Transverse colon (tissue), 4 donors: ENCODE data around the gene LTBP2.
"Not testable (repeated sequence)": the region's sequence is repeated elsewhere in the genome, so short reads cannot be mapped to it uniquely, and the experiment has no call there.

Source experiments
- POLR2A ChIP-seq: fragments of 450-650 bp; IDR thresholded peaks from one replicate; pipeline ENCODE4 v1.6.1; 2016; ENCODE audit warnings: antibody characterized with exemption, mild to moderate bottlenecking, moderate library complexity
- POLR2AphosphoS5 ChIP-seq, 3 donors: sonication (generic); formaldehyde crosslinking; IDR thresholded peaks; one replicate each; pipeline ENCODE4 v1.6.1; 2016; ENCODE audit warnings: antibody characterized with exemption in 3 of 3
- TF ChIP-seq, protein P1 (sequence below), 5 experiments: fragments of 200-600 bp in 3 of 5; fragments of 450-650 bp in 2 of 5; sonication (generic) in 3 of 5; IDR thresholded peaks; 1 replicate in 2 of 5; 2 replicates in 3 of 5; pipeline ENCODE4 v1.5.1; 2016 to 2017; ENCODE audit warnings: antibody characterized with exemption in 5 of 5, inconsistent platforms in 3 of 5, mild to moderate bottlenecking in 2 of 5, moderate library complexity in 1 of 5

DNA sequence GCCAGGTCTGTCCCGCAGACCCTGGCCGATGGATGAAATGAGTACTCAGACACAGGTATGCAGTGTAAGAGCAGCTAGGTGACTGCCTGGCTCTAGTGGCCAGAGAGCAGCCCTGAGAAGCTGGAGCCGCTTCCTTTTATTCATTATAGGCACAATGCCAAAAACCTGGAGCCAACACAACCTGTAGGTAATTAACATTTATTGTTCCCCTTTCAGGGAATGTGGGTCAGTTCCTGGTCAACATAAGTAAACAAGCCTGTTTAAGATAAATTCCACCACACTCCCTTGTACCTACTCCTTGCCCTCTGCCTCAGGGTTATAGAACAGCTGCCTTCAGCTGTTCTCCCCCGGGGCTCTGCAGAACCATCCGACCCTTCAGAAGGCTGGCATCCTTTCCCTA, 157.6 kb downstream of the LTBP2 start:
- TF ChIP-seq, protein P1, sequence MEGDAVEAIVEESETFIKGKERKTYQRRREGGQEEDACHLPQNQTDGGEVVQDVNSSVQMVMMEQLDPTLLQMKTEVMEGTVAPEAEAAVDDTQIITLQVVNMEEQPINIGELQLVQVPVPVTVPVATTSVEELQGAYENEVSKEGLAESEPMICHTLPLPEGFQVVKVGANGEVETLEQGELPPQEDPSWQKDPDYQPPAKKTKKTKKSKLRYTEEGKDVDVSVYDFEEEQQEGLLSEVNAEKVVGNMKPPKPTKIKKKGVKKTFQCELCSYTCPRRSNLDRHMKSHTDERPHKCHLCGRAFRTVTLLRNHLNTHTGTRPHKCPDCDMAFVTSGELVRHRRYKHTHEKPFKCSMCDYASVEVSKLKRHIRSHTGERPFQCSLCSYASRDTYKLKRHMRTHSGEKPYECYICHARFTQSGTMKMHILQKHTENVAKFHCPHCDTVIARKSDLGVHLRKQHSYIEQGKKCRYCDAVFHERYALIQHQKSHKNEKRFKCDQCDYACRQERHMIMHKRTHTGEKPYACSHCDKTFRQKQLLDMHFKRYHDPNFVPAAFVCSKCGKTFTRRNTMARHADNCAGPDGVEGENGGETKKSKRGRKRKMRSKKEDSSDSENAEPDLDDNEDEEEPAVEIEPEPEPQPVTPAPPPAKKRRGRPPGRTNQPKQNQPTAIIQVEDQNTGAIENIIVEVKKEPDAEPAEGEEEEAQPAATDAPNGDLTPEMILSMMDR (IDR thresholded peaks at IDR 0.05): not testable (repeated sequence)
- TF ChIP-seq POLR2AphosphoS5 (IDR thresholded peaks at IDR 0.05); POLR2A: not testable (repeated sequence)
